Neural progenitor cell (in vitro differentiated cells): ENCODE data around the gene BRD3OS. TPM values are rescaled to one million over a fixed set of nuclear protein-coding genes. Genes with fewer than 3 reads are reported as not detected.
A peak's percentile ranks its signal among the peaks of the same experiment; 100 is the strongest.

Source experiments
- DNase-seq: peaks from one replicate; pipeline ENCODE4 v3.0.0-alpha.2; 2016; ENCODE audit warnings: low spot score
- H2AFZ ChIP-seq: fragments of 200-600 bp; sonication (generic); replicated peaks from 2 replicates; pipeline ENCODE4 v1.6.1; 2016; ENCODE audit warnings: antibody characterized with exemption
- H3F3A ChIP-seq: fragments of 200-600 bp; sonication (generic); 2 replicates; pipeline ENCODE4 v1.6.1; 2016; ENCODE audit warnings: antibody characterized with exemption, low read depth
- H3K27ac ChIP-seq: fragments of 200-600 bp; sonication (generic); 2 replicates; pipeline ENCODE4 v1.5.1; 2016; ENCODE audit warnings: mild to moderate bottlenecking
- H3K27me3 ChIP-seq: fragments of 200-600 bp; sonication (generic); 2 replicates; pipeline ENCODE4 v1.6.1; 2016; ENCODE audit warnings: mild to moderate bottlenecking, moderate library complexity
- H3K36me3 ChIP-seq: fragments of 200-600 bp; sonication (generic); 2 replicates; pipeline ENCODE4 v1.5.1; 2016
- H3K4me1 ChIP-seq: fragments of 200-600 bp; sonication (generic); 2 replicates; pipeline ENCODE4 v1.6.1; 2016; ENCODE audit warnings: mixed run types
- H3K4me2 ChIP-seq: fragments of 200-600 bp; sonication (generic); 2 replicates; pipeline ENCODE4 v1.6.1; 2016
- H3K4me3 ChIP-seq: fragments of 200-600 bp; sonication (generic); 2 replicates; pipeline ENCODE4 v1.5.1; 2016
- H3K79me2 ChIP-seq: fragments of 200-600 bp; sonication (generic); 2 replicates; pipeline ENCODE4 v1.6.1; 2016; ENCODE audit warnings: low read depth
- H3K9ac ChIP-seq: fragments of 200-600 bp; sonication (generic); 2 replicates; pipeline ENCODE4 v1.6.1; 2016
- H3K9me3 ChIP-seq: fragments of 200-600 bp; sonication (generic); 2 replicates; pipeline ENCODE4 v1.5.1; 2016; ENCODE audit warnings: low read depth
- H4K20me1 ChIP-seq: fragments of 200-600 bp; sonication (generic); 2 replicates; pipeline ENCODE4 v1.6.1; 2016; ENCODE audit warnings: low read depth
- H3K27ac Mint-ChIP-seq: 3 replicates; pipeline ENCODE4 v1.8.0; 2021; ENCODE audit warnings: mixed read lengths
- H3K27me3 Mint-ChIP-seq: 2 replicates; pipeline ENCODE4 v1.8.0; 2022; ENCODE audit warnings: low read depth, mild to moderate bottlenecking, inconsistent platforms, moderate library complexity, mixed read lengths; ENCODE audit not compliant: insufficient read depth
- H3K36me3 Mint-ChIP-seq: 3 replicates; pipeline ENCODE4 v1.8.0; 2021; ENCODE audit warnings: mixed read lengths
- H3K4me1 Mint-ChIP-seq: 3 replicates; pipeline ENCODE4 v1.8.0; 2021; ENCODE audit warnings: mixed read lengths
- H3K4me3 Mint-ChIP-seq: 3 replicates; pipeline ENCODE4 v1.8.0; 2021; ENCODE audit warnings: mild to moderate bottlenecking, moderate library complexity, mixed read lengths
- H3K9me3 Mint-ChIP-seq: 3 replicates; pipeline ENCODE4 v1.8.0; 2020; ENCODE audit warnings: mixed read lengths
- EZH2 ChIP-seq: fragments of 200-600 bp; sonication (generic); IDR thresholded peaks from 2 replicates; pipeline ENCODE4 v1.6.1; 2017; ENCODE audit warnings: antibody characterized with exemption, mild to moderate bottlenecking, moderate library complexity
- EZH2phosphoT487 ChIP-seq: fragments of 200-600 bp; sonication (generic); IDR thresholded peaks from 2 replicates; pipeline ENCODE4 v1.6.1; 2017; ENCODE audit warnings: antibody characterized with exemption
- total RNA-seq: library from RNA; depleted of rRNA; stranded (reverse); fragments of >200 nt; gene quantifications from 2 replicates; pipeline ENCODE4 v1.2.3, GENCODE V29; 2015; ENCODE audit warnings: low replicate concordance
- TF ChIP-seq, protein P1 (sequence below): fragments of 200-600 bp; sonication (generic); IDR thresholded peaks from 2 replicates; pipeline ENCODE4 v1.5.1; 2017; ENCODE audit warnings: antibody characterized with exemption, mild to moderate bottlenecking

Gene BRD3OS
- total RNA-seq, 1 donor from 2014 or later = 19.0 TPM

DNA sequence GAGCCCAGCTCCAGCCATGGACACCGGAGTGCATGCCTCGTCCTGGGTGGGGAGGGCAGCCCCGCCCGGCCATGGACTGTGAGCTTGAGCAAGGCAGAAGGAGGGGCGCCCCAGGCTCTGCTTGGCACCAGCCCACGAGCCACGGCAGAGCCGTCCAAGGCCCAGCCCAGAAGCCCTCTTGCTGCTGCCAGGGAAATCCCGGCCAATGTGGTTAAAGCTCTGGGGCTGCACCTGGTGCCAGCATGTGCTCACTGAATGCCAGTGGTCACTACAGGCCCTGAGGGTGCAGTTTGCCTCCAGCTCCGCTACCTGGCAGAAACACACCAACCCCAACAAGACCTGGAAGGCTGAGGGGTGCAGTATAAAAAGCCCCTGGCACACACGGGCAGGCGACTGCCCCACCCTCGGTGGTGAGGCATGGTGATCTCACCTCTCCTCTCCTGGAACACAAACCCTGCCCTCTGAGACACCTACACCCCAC lies 30.7 kb downstream of the BRD3OS start:
- no peak overlapping the region for H3K9ac ChIP-seq
- H2AFZ ChIP-seq = no peak overlapping the region
- H3K4me1 Mint-ChIP-seq = peaks cover 22% of the 10 kb centered on the region
- H3F3A ChIP-seq = no peaks in the 10 kb centered on the region
- DNase-seq = no peak
- peak overlapping the region; percentile 73 for H3K4me3 Mint-ChIP-seq
- peaks cover 5% of the 10 kb centered on the region for H3K36me3 Mint-ChIP-seq
- no peaks in the 10 kb centered on the region for H3K36me3 ChIP-seq
- no peak overlapping the region for H3K4me2 ChIP-seq
- peaks cover 2% of the 10 kb centered on the region for H3K27me3 Mint-ChIP-seq
- no peaks in the 10 kb centered on the region for H3K27me3 ChIP-seq
- H3K27ac Mint-ChIP-seq = no peak overlapping the region
- TF ChIP-seq EZH2 (no peak), EZH2phosphoT487 (no peak)
- TF ChIP-seq, protein P1, sequence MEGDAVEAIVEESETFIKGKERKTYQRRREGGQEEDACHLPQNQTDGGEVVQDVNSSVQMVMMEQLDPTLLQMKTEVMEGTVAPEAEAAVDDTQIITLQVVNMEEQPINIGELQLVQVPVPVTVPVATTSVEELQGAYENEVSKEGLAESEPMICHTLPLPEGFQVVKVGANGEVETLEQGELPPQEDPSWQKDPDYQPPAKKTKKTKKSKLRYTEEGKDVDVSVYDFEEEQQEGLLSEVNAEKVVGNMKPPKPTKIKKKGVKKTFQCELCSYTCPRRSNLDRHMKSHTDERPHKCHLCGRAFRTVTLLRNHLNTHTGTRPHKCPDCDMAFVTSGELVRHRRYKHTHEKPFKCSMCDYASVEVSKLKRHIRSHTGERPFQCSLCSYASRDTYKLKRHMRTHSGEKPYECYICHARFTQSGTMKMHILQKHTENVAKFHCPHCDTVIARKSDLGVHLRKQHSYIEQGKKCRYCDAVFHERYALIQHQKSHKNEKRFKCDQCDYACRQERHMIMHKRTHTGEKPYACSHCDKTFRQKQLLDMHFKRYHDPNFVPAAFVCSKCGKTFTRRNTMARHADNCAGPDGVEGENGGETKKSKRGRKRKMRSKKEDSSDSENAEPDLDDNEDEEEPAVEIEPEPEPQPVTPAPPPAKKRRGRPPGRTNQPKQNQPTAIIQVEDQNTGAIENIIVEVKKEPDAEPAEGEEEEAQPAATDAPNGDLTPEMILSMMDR = no peak
- H3K27ac ChIP-seq = no peak overlapping the region
- H3K4me1 ChIP-seq = peaks cover 32% of the 10 kb centered on the region
- H3K9me3 Mint-ChIP-seq = no peaks in the 10 kb centered on the region
- no peak overlapping the region for H3K4me3 ChIP-seq
- H3K79me2 ChIP-seq = peaks cover 84% of the 10 kb centered on the region
- H3K9me3 ChIP-seq = no peaks in the 10 kb centered on the region
- peaks cover 97% of the 10 kb centered on the region for H4K20me1 ChIP-seq

DNA sequence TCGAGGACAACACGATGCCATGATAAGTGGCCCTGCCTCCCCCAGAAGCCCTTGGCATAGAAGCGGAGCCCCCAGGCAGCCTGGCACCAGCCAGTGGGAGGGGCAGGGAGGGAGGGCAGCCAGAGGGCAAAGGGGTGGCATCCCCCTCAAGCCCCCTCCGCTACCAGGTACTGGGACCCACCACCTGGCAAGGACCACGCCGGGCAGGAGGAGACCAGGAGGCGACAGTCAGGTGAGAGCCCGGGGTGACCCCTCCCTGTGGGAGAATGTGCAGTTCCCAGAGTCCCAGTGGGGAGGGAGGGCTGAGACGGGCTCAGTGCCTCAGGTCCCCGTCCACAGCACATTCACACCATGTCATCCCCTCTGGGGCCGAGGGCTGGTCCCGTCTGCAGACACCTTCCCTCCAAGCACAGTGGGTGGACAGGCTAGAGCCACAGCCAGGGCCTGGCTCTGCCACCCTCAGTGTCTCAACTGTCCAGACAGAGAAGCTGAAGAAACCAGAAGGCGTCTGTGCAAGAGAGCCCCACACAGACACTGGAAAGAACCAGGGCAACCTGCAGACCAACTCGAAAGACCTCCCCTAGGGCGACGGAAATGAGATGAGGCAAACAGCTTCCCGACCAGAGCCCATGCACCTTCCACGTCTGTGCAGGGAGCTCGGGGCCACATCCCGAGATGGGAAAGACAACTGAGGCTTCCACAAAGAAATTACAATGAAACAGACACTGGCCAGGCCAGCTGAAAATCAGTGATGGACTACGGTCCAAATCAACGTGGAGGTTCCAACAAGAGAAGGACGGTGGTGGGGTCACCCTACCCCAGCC lies 31.4 kb downstream of the BRD3OS start:
- TF ChIP-seq, protein P1 = no peak
- no peak for TF ChIP-seq EZH2phosphoT487
- TF ChIP-seq EZH2 = no peak
- Mint-ChIP-seq H3K4me3 (peak overlapping the region; percentile 73), H3K36me3 (no peaks in the 10 kb centered on the region), H3K27ac (peak overlapping the region; percentile 60), H3K4me1 (peaks cover 22% of the 10 kb centered on the region), H3K27me3 (peaks cover 2% of the 10 kb centered on the region), H3K9me3 (no peaks in the 10 kb centered on the region)
- Histone ChIP-seq H3F3A (no peaks in the 10 kb centered on the region), H2AFZ (no peak overlapping the region), H3K27me3 (no peaks in the 10 kb centered on the region), H3K36me3 (no peaks in the 10 kb centered on the region), H3K9me3 (no peaks in the 10 kb centered on the region), H3K79me2 (peaks cover 90% of the 10 kb centered on the region), H3K4me2 (no peak overlapping the region), H3K4me3 (no peak overlapping the region), H4K20me1 (peaks cover 98% of the 10 kb centered on the region), H3K27ac (no peak overlapping the region), H3K4me1 (peaks cover 36% of the 10 kb centered on the region), H3K9ac (no peak overlapping the region)
- DNase-seq = peak; percentile 1

DNA sequence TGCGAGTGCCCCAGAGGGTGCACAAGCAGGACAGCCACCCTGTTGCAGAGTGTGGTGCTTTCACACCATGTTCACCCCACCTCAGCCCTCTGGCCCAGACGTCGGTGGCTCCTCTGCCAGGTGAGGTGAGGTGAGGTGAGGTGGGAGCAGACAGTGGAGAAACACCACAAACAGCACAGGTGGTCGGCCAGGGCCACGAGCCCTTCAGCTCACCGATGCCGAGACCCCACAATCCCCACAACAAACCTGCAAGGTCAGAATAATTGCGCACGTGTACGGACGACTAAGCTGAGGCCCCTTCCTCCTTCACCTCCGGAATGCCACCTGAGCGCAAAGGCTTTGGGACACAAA lies 32.0 kb downstream of the BRD3OS start:
- peaks cover 96% of the 10 kb centered on the region for H3K79me2 ChIP-seq
- peaks cover 36% of the 10 kb centered on the region for H3K4me1 ChIP-seq
- no peak for DNase-seq
- H3K4me3 ChIP-seq = no peak overlapping the region
- no peak overlapping the region for H3K27ac ChIP-seq
- no peaks in the 10 kb centered on the region for H3K9me3 ChIP-seq
- no peaks in the 10 kb centered on the region for H3F3A ChIP-seq
- TF ChIP-seq EZH2phosphoT487 = no peak
- TF ChIP-seq, protein P1 = no peak
- TF ChIP-seq EZH2 = no peak
- Mint-ChIP-seq H3K36me3 (no peaks in the 10 kb centered on the region), H3K27ac (no peak overlapping the region), H3K4me3 (no peak overlapping the region), H3K27me3 (peaks cover 2% of the 10 kb centered on the region), H3K9me3 (no peaks in the 10 kb centered on the region), H3K4me1 (peaks cover 23% of the 10 kb centered on the region)
- H4K20me1 ChIP-seq = peaks cover 100% of the 10 kb centered on the region
- H2AFZ ChIP-seq = no peak overlapping the region
- H3K9ac ChIP-seq = no peak overlapping the region
- no peaks in the 10 kb centered on the region for H3K36me3 ChIP-seq
- no peak overlapping the region for H3K4me2 ChIP-seq
- no peaks in the 10 kb centered on the region for H3K27me3 ChIP-seq
